HG02870 (cell line): Measurements from ENCODE around the gene TP53.
"Not testable (repeated sequence)": the region's sequence is repeated elsewhere in the genome, so short reads cannot be mapped to it uniquely, and the experiment has no call there.

Source experiments
- ATAC-seq: cut with Tn5 transposase; IDR thresholded peaks from one replicate; pipeline ENCODE4 v1.9.1; 2021; ENCODE audit warnings: mild to moderate bottlenecking, moderate library complexity; ENCODE audit not compliant: unreplicated experiment

Gene TP53

GRCh38 chr17:7676533-7676932, 10.8 kb downstream of the TP53 start:
- no peak for ATAC-seq

GRCh38 chr17:7674934-7675333, 12.4 kb downstream of the TP53 start:
- no peak for ATAC-seq

GRCh38 chr17:7673239-7673638, 14.1 kb downstream of the TP53 start:
- no peak for ATAC-seq

- no peak for ATAC-seq
Observed at GRCh38 chr17:7668482-7668881, 18.8 kb downstream of the TP53 start.

GRCh38 chr17:7667656-7668406, 19.5 kb downstream of the TP53 start:
- no peak for ATAC-seq

GRCh38 chr17:7656958-7657609, 30.2 kb downstream of the TP53 start:
- ATAC-seq = no peak

- no peak for ATAC-seq
Observed at GRCh38 chr17:7655541-7655840, 31.8 kb downstream of the TP53 start.

GRCh38 chr17:7654832-7655540, 32.3 kb downstream of the TP53 start:
- no peak for ATAC-seq

- ATAC-seq = no peak
Observed at GRCh38 chr17:7652388-7653356, 34.6 kb downstream of the TP53 start.

- ATAC-seq = no peak
Observed at GRCh38 chr17:7651665-7652387, 35.5 kb downstream of the TP53 start.

- no peak for ATAC-seq
Observed at GRCh38 chr17:7651097-7651664, 36.1 kb downstream of the TP53 start.

- no peak for ATAC-seq
Observed at GRCh38 chr17:7650509-7651096, 36.7 kb downstream of the TP53 start, which contains the start of gene ATP1B2. Gene ATP1B2, plus strand, starts transcription at chr17:7650926. Its CDS starts 593 bp downstream, at chr17:7651519.

GRCh38 chr17:7647018-7647417, 40.3 kb downstream of the TP53 start:
- ATAC-seq = no peak

GRCh38 chr17:7646457-7646856, 40.8 kb downstream of the TP53 start:
- ATAC-seq = no peak

GRCh38 chr17:7644775-7645174, 42.5 kb downstream of the TP53 start:
- no peak for ATAC-seq

GRCh38 chr17:7641635-7642034, 45.7 kb downstream of the TP53 start:
- not testable (repeated sequence) for ATAC-seq

GRCh38 chr17:7640783-7641182, 46.5 kb downstream of the TP53 start:
- no peak for ATAC-seq

GRCh38 chr17:7636163-7636562, 51.1 kb downstream of the TP53 start:
- ATAC-seq = no peak

GRCh38 chr17:7634384-7634783, 52.9 kb downstream of the TP53 start:
- ATAC-seq = no peak
